ENCODE data around the gene ZNF208. TPM values are rescaled to one million over a fixed set of nuclear protein-coding genes. Genes with fewer than 3 reads are reported as not detected.

ZNF208 gene
- polyA plus RNA-seq, 3 donors: not detected

- no peak for DNase-seq
- TF ChIP-seq CTCF (IDR thresholded peaks at IDR 0.05): no peak
- H3K4me3 ChIP-seq (replicated peaks in 1 of 3; ENCODE audit: low read depth in 2 of 3, low read length in 3 of 3): no peak overlapping the region
- no peaks in the 10 kb centered on the region for H3K36me3 Mint-ChIP-seq
- intact Hi-C loops (cut with micrococcal nuclease): no loop called here
- H3K36me3 ChIP-seq (replicated peaks in 1 of 2; ENCODE audit: control insufficient read depth in 1 of 2, insufficient read depth in 2 of 2, low read length in 2 of 2): no peaks in the 10 kb centered on the region
- no peaks in the 10 kb centered on the region for H3K4me1 ChIP-seq (ENCODE audit: control insufficient read depth in 1 of 2, insufficient read depth in 2 of 2, low read length in 2 of 2)
- H3K27me3 ChIP-seq (ENCODE audit: control insufficient read depth in 2 of 2, insufficient read depth in 2 of 2, low read length in 2 of 2): no peaks in the 10 kb centered on the region
- no peak overlapping the region for H3K9ac ChIP-seq (ENCODE audit: insufficient read depth, low read length, poor library complexity, severe bottlenecking)
- no peak overlapping the region for H3K4me3 Mint-ChIP-seq
- no peak overlapping the region for H3K4me2 ChIP-seq (replicated peaks; ENCODE audit: extremely low read depth, low read length, poor library complexity, severe bottlenecking)
- H3K79me2 ChIP-seq (ENCODE audit: insufficient read depth, low read length): no peaks in the 10 kb centered on the region
- no peaks in the 10 kb centered on the region for H3K4me1 Mint-ChIP-seq
- H3K27ac ChIP-seq (ENCODE audit: low read depth in 1 of 2, low read length in 2 of 2): no peak overlapping the region
- H3K9me3 ChIP-seq (replicated peaks in 1 of 2; ENCODE audit: control insufficient read depth in 1 of 2, insufficient read depth in 1 of 2, low read length in 2 of 2): peaks cover 56 to 87% of the 10 kb centered on the region in 2 donors
- WGBS (ENCODE audit: insufficient coverage): 90% methylated on average over 2 of the region's 2 CpGs
- H3K9me3 Mint-ChIP-seq: peaks cover 32 to 70% (median 35%) of the 10 kb centered on the region in 7 donors
- no peak overlapping the region for H2AFZ ChIP-seq (ENCODE audit: insufficient read depth, low read depth, low read length, poor library complexity, severe bottlenecking)
- peaks cover 0 to 2% (median 0%) of the 10 kb centered on the region in 3 donors for H3K27me3 Mint-ChIP-seq (ENCODE audit: low read depth in 3 of 3)
- H4K20me1 ChIP-seq (ENCODE audit: insufficient read depth, low read length): no peaks in the 10 kb centered on the region
- H3K27ac Mint-ChIP-seq: no peak overlapping the region
Observed at GRCh38 chr19:21912654-21913053, 98.1 kb downstream of the ZNF208 start.

GRCh38 chr19:21910318-21910717 lies 100.4 kb downstream of the ZNF208 start:
- no peaks in the 10 kb centered on the region for H3K27me3 Mint-ChIP-seq (ENCODE audit: low read depth in 3 of 3)
- H3K9ac ChIP-seq (ENCODE audit: insufficient read depth, low read length, poor library complexity, severe bottlenecking): no peak overlapping the region
- peaks cover 59 to 87% of the 10 kb centered on the region in 2 donors for H3K9me3 ChIP-seq (replicated peaks in 1 of 2; ENCODE audit: control insufficient read depth in 1 of 2, insufficient read depth in 1 of 2, low read length in 2 of 2)
- no peak overlapping the region for H3K27ac Mint-ChIP-seq
- H3K9me3 Mint-ChIP-seq: peaks cover 32 to 69% (median 42%) of the 10 kb centered on the region in 7 donors
- H3K4me3 Mint-ChIP-seq: no peak overlapping the region
- H3K36me3 ChIP-seq (replicated peaks in 1 of 2; ENCODE audit: control insufficient read depth in 1 of 2, insufficient read depth in 2 of 2, low read length in 2 of 2): no peaks in the 10 kb centered on the region
- DNase-seq: no peak
- H3K4me1 ChIP-seq (ENCODE audit: control insufficient read depth in 1 of 2, insufficient read depth in 2 of 2, low read length in 2 of 2): no peaks in the 10 kb centered on the region
- no peak overlapping the region for H3K4me2 ChIP-seq (replicated peaks; ENCODE audit: extremely low read depth, low read length, poor library complexity, severe bottlenecking)
- H3K79me2 ChIP-seq (ENCODE audit: insufficient read depth, low read length): no peaks in the 10 kb centered on the region
- no peak overlapping the region for H3K27ac ChIP-seq (ENCODE audit: low read depth in 1 of 2, low read length in 2 of 2)
- intact Hi-C loops (cut with micrococcal nuclease): no loop called here
- H4K20me1 ChIP-seq (ENCODE audit: insufficient read depth, low read length): no peaks in the 10 kb centered on the region
- H3K4me1 Mint-ChIP-seq: no peaks in the 10 kb centered on the region
- no peak for TF ChIP-seq CTCF (IDR thresholded peaks at IDR 0.05)
- no peaks in the 10 kb centered on the region for H3K27me3 ChIP-seq (ENCODE audit: control insufficient read depth in 2 of 2, insufficient read depth in 2 of 2, low read length in 2 of 2)
- 60% methylated on average over 1 of the region's 2 CpGs for WGBS (ENCODE audit: insufficient coverage)
- no peaks in the 10 kb centered on the region for H3K36me3 Mint-ChIP-seq
- H3K4me3 ChIP-seq (replicated peaks in 1 of 3; ENCODE audit: low read depth in 2 of 3, low read length in 3 of 3): no peak overlapping the region
- H2AFZ ChIP-seq (ENCODE audit: insufficient read depth, low read depth, low read length, poor library complexity, severe bottlenecking): no peak overlapping the region

Data from CD14-positive monocyte (primary cell).